Activated naive CD8-positive, alpha-beta T cell treated with anti-CD3 and anti-CD28 coated beads, Interleukin-2, amount 10 ng/mL, durations not matched to agents 7 days and 5 days (primary cell): ENCODE measurements around the gene ALKAL2. TPM values are rescaled to one million over a fixed set of nuclear protein-coding genes. Genes with fewer than 3 reads are reported as not detected.

Source experiments
- ATAC-seq: fragments of 150-1000 bp; cut with Tn5 transposase; one replicate; pipeline ENCODE4 v1.10.0; 2021; ENCODE audit warnings: low read depth, moderate library complexity
- POLR2A ChIA-PET: fragments of 350-600 bp; sonication (Branson Sonifier 250); formaldehyde crosslinking; loops from one replicate; lab custom pipeline; 2021; ENCODE audit warnings: antibody characterized with exemption; lab: Charles Lee
- DNase-seq: peaks from one replicate; pipeline ENCODE4 v3.0.0; 2021
- H3K27ac Mint-ChIP-seq: one replicate; pipeline ENCODE4 v1.8.0; 2022; ENCODE audit warnings: mild to moderate bottlenecking, mixed read lengths
- H3K27me3 Mint-ChIP-seq: one replicate; pipeline ENCODE4 v1.8.0; 2022; ENCODE audit warnings: mild to moderate bottlenecking, moderate library complexity, mixed read lengths
- H3K36me3 Mint-ChIP-seq: one replicate; pipeline ENCODE4 v1.8.0; 2021; ENCODE audit warnings: mild to moderate bottlenecking, mixed read lengths
- H3K4me1 Mint-ChIP-seq: one replicate; pipeline ENCODE4 v1.8.0; 2021; ENCODE audit warnings: mixed read lengths
- H3K4me3 Mint-ChIP-seq: one replicate; pipeline ENCODE4 v1.8.0; 2022; ENCODE audit warnings: mild to moderate bottlenecking, moderate library complexity, mixed read lengths
- H3K9me3 Mint-ChIP-seq: one replicate; pipeline ENCODE4 v1.8.0; 2021; ENCODE audit warnings: mixed read lengths
- total RNA-seq, 2 experiments: library from RNA; stranded (reverse); gene quantifications; one replicate each; pipeline ENCODE4 v1.2.3, GENCODE V29; 2021

Gene ALKAL2
- total RNA-seq, 2 experiments from 2014 or later = not detected

DNA sequence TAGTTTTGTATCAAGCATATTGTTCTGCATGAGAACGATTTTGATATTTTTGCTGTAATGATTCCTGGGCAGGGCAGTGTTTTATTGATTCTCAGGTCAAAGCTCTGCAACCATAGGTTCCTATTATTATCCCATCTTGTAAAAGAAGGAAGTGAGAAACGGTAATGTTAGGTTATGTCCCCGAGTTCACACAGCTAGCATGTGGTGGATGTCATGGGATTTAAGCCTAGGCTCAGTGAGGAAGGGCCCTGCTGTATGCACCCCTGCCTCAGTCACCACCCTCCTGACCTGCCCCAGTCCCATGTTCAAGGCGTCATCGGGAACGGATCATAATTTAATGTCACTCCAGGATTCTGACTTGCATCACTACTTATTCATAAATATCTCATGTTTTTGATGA lies 12.4 kb downstream of the ALKAL2 start:
- POLR2A ChIA-PET = no interaction called here
- Mint-ChIP-seq H3K4me1 (peaks cover 7% of the 10 kb centered on the region), H3K27me3 (no peaks in the 10 kb centered on the region), H3K4me3 (no peak overlapping the region), H3K36me3 (peaks cover 15% of the 10 kb centered on the region), H3K27ac (no peak overlapping the region), H3K9me3 (no peaks in the 10 kb centered on the region)
- no peak for DNase-seq
- ATAC-seq = no peak

DNA sequence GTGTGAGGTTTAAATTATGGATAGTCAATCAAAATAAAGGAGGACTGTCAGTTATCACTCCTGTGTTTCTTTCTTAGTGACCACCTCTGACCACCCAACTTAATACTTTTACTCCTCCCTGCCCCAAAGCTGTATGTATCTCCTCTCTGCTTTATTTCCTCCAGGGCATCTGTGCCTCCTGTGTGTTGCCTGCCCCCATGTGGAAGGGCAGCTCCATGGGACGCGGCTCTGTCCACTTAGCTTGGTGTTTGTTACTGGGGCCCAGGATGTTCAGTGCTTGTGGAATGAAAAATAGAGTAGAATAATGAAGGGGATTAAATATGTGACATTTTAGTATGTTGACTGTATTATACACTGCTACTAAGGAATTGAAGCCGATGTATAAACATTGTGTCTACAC lies 13.4 kb downstream of the ALKAL2 start:
- Mint-ChIP-seq H3K9me3 (no peaks in the 10 kb centered on the region), H3K27me3 (no peaks in the 10 kb centered on the region), H3K27ac (no peak overlapping the region), H3K4me3 (no peak overlapping the region), H3K36me3 (peaks cover 13% of the 10 kb centered on the region), H3K4me1 (peaks cover 12% of the 10 kb centered on the region)
- DNase-seq = no peak
- ATAC-seq = no peak
- POLR2A ChIA-PET = no interaction called here

DNA sequence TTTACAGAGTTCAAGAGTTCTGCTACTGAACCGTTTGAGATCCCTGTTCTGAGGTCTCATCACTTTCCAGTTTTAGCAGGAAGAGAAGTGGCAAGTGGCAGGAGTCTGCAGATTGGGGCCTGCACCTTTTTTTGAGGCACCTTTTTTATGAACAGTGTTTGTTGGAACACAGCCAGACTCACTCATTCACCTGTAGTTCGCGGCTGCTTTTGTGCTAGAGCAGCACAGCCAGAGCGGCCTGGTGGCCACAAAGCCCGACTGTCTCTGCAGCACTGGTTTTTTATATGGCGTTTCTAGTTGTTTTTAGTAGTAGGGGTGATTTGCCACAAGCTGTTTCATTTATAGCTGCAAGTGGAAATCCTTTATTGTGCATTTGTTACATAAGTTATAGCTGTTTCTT lies 14.6 kb downstream of the ALKAL2 start:
- no peak for ATAC-seq
- Mint-ChIP-seq H3K9me3 (no peaks in the 10 kb centered on the region), H3K27ac (no peak overlapping the region), H3K36me3 (peaks cover 13% of the 10 kb centered on the region), H3K4me3 (no peak overlapping the region), H3K27me3 (no peaks in the 10 kb centered on the region), H3K4me1 (peaks cover 16% of the 10 kb centered on the region)
- no peak for DNase-seq
- POLR2A ChIA-PET = no interaction called here

DNA sequence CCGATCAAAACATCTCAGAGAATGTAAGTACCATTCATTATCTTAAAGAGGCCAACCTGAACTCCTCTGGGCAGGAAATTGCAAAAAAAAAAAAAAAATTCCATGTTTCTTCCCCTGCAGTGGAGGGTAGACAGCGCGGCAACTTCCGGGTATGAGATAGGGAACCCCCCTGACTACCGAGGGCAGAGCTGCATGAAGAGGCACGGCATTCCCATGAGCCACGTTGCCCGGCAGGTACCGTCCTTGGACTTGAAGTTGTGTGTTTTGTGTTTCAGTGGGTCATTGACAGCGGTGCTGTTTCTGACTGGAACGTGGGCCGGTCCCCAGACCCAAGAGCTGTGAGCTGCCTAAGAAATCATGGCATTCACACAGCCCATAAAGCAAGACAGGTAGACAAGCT lies 16.0 kb downstream of the ALKAL2 start:
- no peak overlapping the region for H3K27ac Mint-ChIP-seq
- ATAC-seq (no peak), DNase-seq (no peak)
- no peaks in the 10 kb centered on the region for H3K9me3 Mint-ChIP-seq
- no peak overlapping the region for H3K4me3 Mint-ChIP-seq
- POLR2A ChIA-PET = no interaction called here
- no peaks in the 10 kb centered on the region for H3K27me3 Mint-ChIP-seq
- peaks cover 10% of the 10 kb centered on the region for H3K36me3 Mint-ChIP-seq
- peaks cover 25% of the 10 kb centered on the region for H3K4me1 Mint-ChIP-seq

DNA sequence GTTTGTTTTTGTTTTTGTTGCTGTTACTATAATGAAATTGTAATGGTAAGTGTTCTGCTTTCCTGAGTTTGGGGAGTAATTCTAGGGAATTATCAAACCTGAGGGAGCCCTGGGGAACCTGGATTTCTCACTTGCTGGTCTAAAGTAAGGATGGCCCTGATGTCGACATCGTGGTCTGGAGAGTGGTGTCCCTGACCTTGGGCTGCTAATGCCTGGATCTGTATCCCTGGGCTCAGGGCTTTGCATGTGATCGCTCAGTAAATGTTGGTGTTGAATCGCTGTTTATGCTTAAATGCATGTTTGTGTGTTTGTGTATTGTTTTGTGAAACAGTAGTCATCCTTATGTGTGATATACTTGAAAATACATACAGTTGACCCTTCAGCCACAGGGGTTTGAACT lies 17.0 kb downstream of the ALKAL2 start:
- DNase-seq (no peak), ATAC-seq (no peak)
- H3K27me3 Mint-ChIP-seq = no peaks in the 10 kb centered on the region
- no peaks in the 10 kb centered on the region for H3K9me3 Mint-ChIP-seq
- no peak overlapping the region for H3K27ac Mint-ChIP-seq
- POLR2A ChIA-PET = no interaction called here
- peaks cover 10% of the 10 kb centered on the region for H3K36me3 Mint-ChIP-seq
- no peak overlapping the region for H3K4me3 Mint-ChIP-seq
- H3K4me1 Mint-ChIP-seq = peaks cover 31% of the 10 kb centered on the region

DNA sequence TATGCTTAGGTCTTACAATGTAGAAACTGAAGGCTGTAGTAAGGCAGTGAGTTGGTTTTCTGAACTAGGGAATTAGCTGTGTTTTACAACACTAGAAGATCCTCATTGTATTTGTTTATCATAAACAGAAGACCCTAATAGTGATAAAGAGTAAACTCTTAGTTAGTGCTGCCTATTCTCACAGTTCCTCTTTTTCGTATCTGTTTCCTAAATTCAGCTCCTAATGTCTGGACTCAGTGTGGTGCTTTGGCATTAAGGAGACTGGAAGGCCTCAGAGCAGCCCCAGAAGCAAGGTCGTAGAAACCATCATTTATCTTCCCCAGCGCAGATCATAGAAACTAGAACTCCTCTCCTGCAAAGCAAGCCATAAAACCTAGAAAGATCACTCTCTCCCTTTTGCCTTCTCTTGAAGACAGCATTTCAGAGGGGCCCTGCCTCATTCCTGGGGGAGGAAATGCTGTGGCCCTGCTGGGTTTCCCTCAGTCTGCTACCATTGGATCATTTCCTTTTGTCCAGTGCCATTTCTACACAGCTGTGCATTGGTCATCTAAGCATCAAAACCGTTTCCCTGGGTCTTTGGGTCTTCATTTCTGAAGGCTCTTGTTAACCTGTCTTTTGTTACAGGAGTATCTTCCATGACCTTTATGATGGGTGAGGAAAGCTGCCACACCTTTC lies 18.4 kb downstream of the ALKAL2 start:
- no peaks in the 10 kb centered on the region for H3K9me3 Mint-ChIP-seq
- no peak for DNase-seq
- no peak for ATAC-seq
- no peak overlapping the region for H3K4me3 Mint-ChIP-seq
- H3K4me1 Mint-ChIP-seq = peaks cover 36% of the 10 kb centered on the region
- no peaks in the 10 kb centered on the region for H3K27me3 Mint-ChIP-seq
- POLR2A ChIA-PET = interaction anchor here (0.6 kb wide), 1 partner anchor 228 kb away, joined by 3 read pairs; no protein-coding TSS in a partner anchor
- peaks cover 9% of the 10 kb centered on the region for H3K36me3 Mint-ChIP-seq
- H3K27ac Mint-ChIP-seq = no peak overlapping the region

DNA sequence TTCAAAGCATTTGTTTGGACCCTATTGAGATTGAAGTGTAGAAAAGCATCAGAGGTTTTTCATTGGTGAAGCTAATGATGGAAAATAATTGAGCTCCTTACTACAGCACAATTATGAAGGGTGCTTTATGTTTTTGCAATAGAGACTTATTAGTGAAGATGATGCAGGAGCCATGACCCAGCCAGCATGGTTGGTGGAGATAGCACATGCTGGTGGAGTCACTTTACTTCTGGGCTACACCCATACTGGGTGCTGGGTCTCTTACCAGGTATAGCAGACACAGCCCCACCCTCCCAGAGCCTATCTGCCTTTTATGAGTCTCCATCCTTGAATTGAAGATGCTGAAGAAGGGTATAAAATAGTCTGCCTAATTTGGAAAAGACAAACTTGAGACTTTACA lies 19.6 kb downstream of the ALKAL2 start:
- H3K27me3 Mint-ChIP-seq = no peaks in the 10 kb centered on the region
- DNase-seq (no peak), ATAC-seq (no peak)
- peaks cover 37% of the 10 kb centered on the region for H3K4me1 Mint-ChIP-seq
- no peak overlapping the region for H3K4me3 Mint-ChIP-seq
- POLR2A ChIA-PET = no interaction called here
- H3K27ac Mint-ChIP-seq = no peak overlapping the region
- H3K36me3 Mint-ChIP-seq = peaks cover 8% of the 10 kb centered on the region
- no peaks in the 10 kb centered on the region for H3K9me3 Mint-ChIP-seq

DNA sequence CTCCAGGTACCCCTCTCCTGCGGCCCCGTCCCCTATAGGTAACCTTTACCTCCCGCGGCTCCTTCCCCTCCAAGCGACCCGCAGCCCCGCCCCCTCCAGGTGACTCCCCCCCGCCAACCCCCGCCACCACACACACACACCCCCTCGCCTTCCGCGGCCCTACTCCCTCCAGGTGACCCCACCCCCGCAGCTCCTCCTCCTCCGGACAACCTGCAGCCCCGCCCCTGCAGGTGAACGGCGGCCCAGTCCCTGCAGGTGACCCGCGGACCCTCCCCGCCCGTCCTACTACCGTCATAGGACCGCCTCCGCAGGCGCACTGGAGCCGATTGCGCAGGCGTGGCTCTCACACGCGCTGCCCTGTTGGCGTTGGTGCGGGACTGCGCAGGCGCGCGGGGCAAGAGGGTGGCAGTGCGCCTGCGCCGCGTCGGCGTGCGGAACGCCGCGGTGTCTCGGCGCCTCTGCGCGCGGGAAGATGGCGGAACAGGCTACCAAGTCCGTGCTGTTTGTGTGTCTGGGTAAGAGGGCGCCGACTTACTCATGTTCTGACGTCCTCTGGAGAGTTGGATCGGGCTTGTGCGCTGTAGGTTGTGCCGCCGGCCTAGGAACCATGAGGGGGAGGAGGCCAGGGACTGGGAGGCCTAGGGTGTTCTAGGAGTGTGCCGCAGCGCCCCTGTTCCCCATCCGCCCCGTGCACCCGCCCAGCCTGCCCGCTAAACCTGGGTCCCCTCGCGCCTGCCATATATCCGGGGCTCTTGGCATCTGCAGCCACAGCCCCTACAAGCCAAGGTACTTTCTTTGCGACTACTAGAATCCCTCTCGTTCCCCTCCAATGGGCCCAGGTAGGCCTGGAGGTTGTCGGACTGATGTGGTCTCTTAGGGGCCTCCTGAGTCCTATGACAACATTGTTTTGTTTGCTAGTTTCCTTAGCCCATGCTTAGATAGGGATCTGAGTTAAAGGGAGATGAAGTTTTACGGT lies 23.1 kb downstream of the ALKAL2 start, which contains the start of gene ACP1:
ACP1 (plus strand) TSS at position 455 of the 976 bp plus-strand sequence; CDS start at position 473, 18 bp downstream.
- H3K4me3 Mint-ChIP-seq = peak within 1 kb of the TSS; percentile 91
- H3K4me1 Mint-ChIP-seq = peaks cover 32% of the 10 kb centered on the region
- H3K9me3 Mint-ChIP-seq = no peaks in the 10 kb centered on the region
- H3K27me3 Mint-ChIP-seq = no peaks in the 10 kb centered on the region
- POLR2A ChIA-PET = no interaction called here
- DNase-seq (peak; percentile 98), ATAC-seq (peak; percentile 95)
- peaks cover 5% of the 10 kb centered on the region for H3K36me3 Mint-ChIP-seq
- H3K27ac Mint-ChIP-seq = peak within 1 kb of the TSS; percentile 92

DNA sequence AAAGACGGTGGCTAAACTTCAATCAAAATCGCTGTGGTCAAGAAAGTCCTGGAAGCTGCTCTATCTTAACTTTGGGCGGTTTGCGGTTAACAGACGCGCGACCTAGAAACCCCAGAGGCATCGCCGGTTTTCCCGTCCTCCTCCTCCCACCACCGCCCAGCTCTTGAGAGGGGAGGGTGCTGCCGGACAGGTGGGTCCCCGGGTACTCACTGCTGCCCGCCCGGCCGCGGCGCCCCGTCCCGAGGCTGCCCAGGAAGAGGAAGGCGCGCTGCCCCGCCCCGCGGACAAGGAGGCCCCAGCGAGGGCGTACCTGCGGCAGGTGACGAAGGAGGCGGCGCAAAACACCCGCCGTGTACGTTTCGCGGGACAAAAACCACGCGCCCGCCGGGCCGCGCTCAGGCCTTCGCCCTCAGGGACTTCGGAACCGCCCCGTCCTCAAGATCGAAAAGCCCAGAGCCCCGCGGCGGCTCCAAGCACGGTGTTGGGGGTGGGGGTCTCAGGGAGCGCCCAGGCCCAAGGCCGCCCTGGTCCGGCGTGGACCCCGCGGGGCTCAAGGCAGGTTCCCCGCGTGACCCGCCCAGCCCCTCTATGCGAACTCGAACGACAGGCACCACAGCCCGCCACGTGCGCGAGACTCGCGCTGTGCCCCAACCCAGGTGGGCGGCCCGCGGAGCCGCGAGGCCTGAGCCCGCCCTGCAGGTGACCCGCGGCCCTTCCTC lies 24.0 kb downstream of the ALKAL2 start, which contains the start of gene SH3YL1:
SH3YL1 (minus strand) TSS at position 259 of the 719 bp plus-strand sequence; CDS start at position 211, 48 bp downstream.
- peaks cover 7% of the 10 kb centered on the region for H3K36me3 Mint-ChIP-seq
- POLR2A ChIA-PET = no interaction called here
- H3K9me3 Mint-ChIP-seq = no peaks in the 10 kb centered on the region
- peak within 1 kb of the TSS; percentile 91 for H3K4me3 Mint-ChIP-seq
- ATAC-seq (peak; percentile 13), DNase-seq (peak; percentile 72)
- peaks cover 28% of the 10 kb centered on the region for H3K4me1 Mint-ChIP-seq
- no peaks in the 10 kb centered on the region for H3K27me3 Mint-ChIP-seq
- peak within 1 kb of the TSS; percentile 92 for H3K27ac Mint-ChIP-seq

DNA sequence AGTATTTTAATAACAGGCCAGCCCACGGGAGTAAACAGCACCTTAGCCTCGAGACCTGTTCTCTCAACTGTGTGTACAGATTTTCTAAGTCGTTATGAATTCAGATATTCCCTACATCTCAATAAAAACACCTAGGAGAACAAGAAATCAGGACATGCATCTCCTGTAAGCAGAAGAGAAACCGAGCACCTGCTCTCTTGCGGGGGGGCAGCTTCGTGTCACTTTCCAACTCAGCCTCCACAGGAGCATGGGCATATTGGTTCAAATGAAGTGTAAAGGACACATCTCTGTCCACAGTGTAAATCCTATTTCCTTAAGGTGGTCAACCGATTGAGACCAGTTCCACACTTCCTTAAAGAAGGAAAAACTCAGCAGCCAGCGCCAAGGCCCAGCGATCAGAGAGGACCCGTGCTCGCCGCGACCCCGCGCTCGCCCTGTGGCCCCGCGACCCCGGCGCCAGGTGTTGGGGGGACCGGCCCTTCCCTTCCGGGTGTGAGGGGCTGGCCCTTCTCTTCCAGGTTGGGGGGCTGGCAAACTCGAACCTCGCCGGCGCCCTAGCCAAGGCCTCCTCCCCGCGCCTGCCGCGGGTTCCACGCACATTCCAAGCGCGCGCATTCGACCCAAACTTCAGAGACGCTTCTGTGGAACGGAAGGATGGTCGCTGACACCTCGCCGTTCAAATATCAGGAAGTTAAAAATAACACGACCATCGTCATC lies 24.7 kb downstream of the ALKAL2 start:
- H3K27me3 Mint-ChIP-seq = no peaks in the 10 kb centered on the region
- peaks cover 9% of the 10 kb centered on the region for H3K36me3 Mint-ChIP-seq
- no peak for ATAC-seq
- no peaks in the 10 kb centered on the region for H3K9me3 Mint-ChIP-seq
- peak overlapping the region; percentile 78 for H3K27ac Mint-ChIP-seq
- POLR2A ChIA-PET = no interaction called here
- H3K4me1 Mint-ChIP-seq = peaks cover 25% of the 10 kb centered on the region
- no peak for DNase-seq
- peak overlapping the region; percentile 70 for H3K4me3 Mint-ChIP-seq

DNA sequence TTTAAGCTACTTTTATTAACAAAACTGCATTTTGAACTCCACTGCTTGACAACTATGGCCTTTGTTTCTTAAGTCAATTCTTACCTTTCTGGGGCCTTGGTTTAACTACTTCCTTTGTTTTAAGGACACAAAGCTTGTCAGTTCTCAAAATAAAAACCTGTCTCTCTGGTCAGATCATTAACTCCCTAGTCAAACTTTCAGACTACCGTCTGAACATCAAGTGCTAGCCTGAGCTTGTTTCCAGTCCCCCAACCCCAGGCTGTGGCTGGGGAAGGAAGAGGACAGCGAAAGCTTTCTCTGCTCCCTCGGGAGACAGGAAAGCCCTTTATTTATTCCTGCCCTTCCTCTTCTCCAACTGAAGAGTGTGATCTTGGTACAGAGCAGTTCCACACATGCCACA lies 25.8 kb downstream of the ALKAL2 start:
- ATAC-seq (no peak), DNase-seq (no peak)
- Mint-ChIP-seq H3K4me1 (peaks cover 18% of the 10 kb centered on the region), H3K9me3 (peaks cover 6% of the 10 kb centered on the region), H3K27ac (no peak overlapping the region), H3K36me3 (peaks cover 8% of the 10 kb centered on the region), H3K4me3 (no peak overlapping the region), H3K27me3 (no peaks in the 10 kb centered on the region)
- POLR2A ChIA-PET = interaction anchor here (0.5 kb wide), 1 partner anchor 130 kb away, joined by 3 read pairs; no protein-coding TSS in a partner anchor

DNA sequence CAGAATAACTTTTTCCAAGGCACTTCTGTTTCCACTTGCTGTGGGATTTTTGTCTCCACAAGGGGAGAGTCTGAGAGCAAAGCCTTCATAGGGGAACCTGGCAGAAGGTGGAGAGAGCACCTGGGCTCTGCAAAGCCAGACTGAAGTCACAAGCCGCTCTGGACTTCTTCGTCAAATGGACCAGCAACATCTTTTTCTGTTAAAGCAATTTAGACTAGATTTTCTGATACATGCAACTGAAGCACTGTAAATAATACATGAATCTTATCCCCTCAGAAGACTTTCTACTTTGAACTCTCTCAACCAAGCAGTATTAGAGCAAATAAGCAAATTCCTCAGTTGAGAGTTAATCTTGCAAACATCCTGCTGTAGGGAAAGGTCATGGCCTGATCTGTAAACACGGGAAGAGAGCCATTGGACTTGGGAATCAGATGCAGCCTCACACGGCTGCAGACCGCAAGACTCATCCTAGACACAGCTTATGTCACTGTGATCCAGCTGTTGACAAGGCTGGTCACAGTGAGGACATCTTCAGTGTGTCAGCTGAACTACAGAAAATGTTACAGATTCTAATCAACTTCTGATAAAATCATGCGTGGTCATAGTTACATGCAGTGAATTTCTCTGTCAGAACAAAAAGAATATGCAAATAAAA lies 27.3 kb downstream of the ALKAL2 start:
- Mint-ChIP-seq H3K4me1 (peaks cover 9% of the 10 kb centered on the region), H3K9me3 (peaks cover 6% of the 10 kb centered on the region), H3K36me3 (peaks cover 8% of the 10 kb centered on the region), H3K4me3 (no peak overlapping the region), H3K27ac (no peak overlapping the region), H3K27me3 (no peaks in the 10 kb centered on the region)
- no peak for ATAC-seq
- POLR2A ChIA-PET = no interaction called here
- no peak for DNase-seq
